OCI-LY3 (cell line): ENCODE data around the gene TRIO.

ENCODE experiments used
- H2AFZ ChIP-seq: fragments of 200-600, 300-600 bp; shearing (Covaris generic); 2 replicates; pipeline ENCODE4 v1.6.0; 2014; ENCODE audit warnings: antibody characterized with exemption, low read depth, low read length
- H3K27ac ChIP-seq: fragments of 200-600, 300-600 bp; sonication (generic); 2 replicates; pipeline ENCODE4 v1.5.1; 2014; ENCODE audit warnings: mild to moderate bottlenecking, low read length, moderate library complexity, mixed read lengths
- H3K27me3 ChIP-seq: fragments of 200-600, 300-600 bp; sonication (generic); 2 replicates; pipeline ENCODE4 v1.6.1; 2014; ENCODE audit warnings: low read depth, low read length, mixed read lengths
- H3K36me3 ChIP-seq: fragments of 200-600, 300-600 bp; sonication (generic); replicated peaks from 2 replicates; pipeline ENCODE3; 2014; ENCODE audit warnings: low read depth, low read length, mixed read lengths
- H3K4me1 ChIP-seq: fragments of 300-600, 200-600 bp; sonication (generic); 2 replicates; pipeline ENCODE4 v1.6.1; 2014; ENCODE audit warnings: low read length, mixed read lengths
- H3K4me2 ChIP-seq: fragments of 200-600, 300-600 bp; sonication (generic); 2 replicates; pipeline ENCODE4 v1.6.1; 2014; ENCODE audit warnings: low read length, mixed read lengths
- H3K4me3 ChIP-seq: fragments of 300-600, 200-600 bp; sonication (generic); 2 replicates; pipeline ENCODE4 v1.5.1; 2014; ENCODE audit warnings: antibody characterized with exemption, mild to moderate bottlenecking, low read length, moderate library complexity
- H3K79me2 ChIP-seq: fragments of 300-600, 200-600 bp; shearing (Covaris generic); 2 replicates; pipeline ENCODE4 v1.6.1; 2014; ENCODE audit warnings: mild to moderate bottlenecking, low read length, mixed read lengths
- H3K9ac ChIP-seq: fragments of 300-600, 200-600 bp; shearing (Covaris generic); 2 replicates; pipeline ENCODE4 v1.6.0; 2014; ENCODE audit warnings: mild to moderate bottlenecking, low read length, moderate library complexity
- H3K9me3 ChIP-seq: fragments of 200-600, 300-600 bp; shearing (Covaris generic); 2 replicates; pipeline ENCODE4 v1.6.1; 2014; ENCODE audit warnings: low read length, mixed read lengths; ENCODE audit not compliant: insufficient read depth
- H4K20me1 ChIP-seq: fragments of 200-600, 300-600 bp; sonication (generic); 2 replicates; pipeline ENCODE4 v1.6.1; 2016; ENCODE audit warnings: low read length, mixed read lengths; ENCODE audit not compliant: insufficient read depth
- CTCF ChIP-seq: fragments of 200-600, 300-600 bp; sonication (generic); IDR thresholded peaks from 2 replicates; pipeline ENCODE4 v1.5.1; 2014; ENCODE audit warnings: antibody characterized with exemption, low read length, low read depth
- EZH2phosphoT487 ChIP-seq: fragments of 200-600 bp; shearing (Covaris generic); IDR thresholded peaks from 2 replicates; pipeline ENCODE4 v1.6.1; 2018; ENCODE audit warnings: antibody characterized with exemption, mixed run types, low read depth

Gene TRIO

GRCh38 chr5:14449052-14449661, 306.0 kb downstream of the TRIO start:
- no peak overlapping the region for H3K4me3 ChIP-seq
- no peaks in the 10 kb centered on the region for H3K36me3 ChIP-seq
- no peak overlapping the region for H3K4me2 ChIP-seq
- H3K79me2 ChIP-seq = no peaks in the 10 kb centered on the region
- H3K9ac ChIP-seq = no peak overlapping the region
- no peak overlapping the region for H3K27ac ChIP-seq
- TF ChIP-seq CTCF (no peak), EZH2phosphoT487 (no peak)
- H3K4me1 ChIP-seq = no peaks in the 10 kb centered on the region
- H3K9me3 ChIP-seq = no peaks in the 10 kb centered on the region
- H4K20me1 ChIP-seq = no peaks in the 10 kb centered on the region
- no peak overlapping the region for H2AFZ ChIP-seq
- H3K27me3 ChIP-seq = peaks cover 7% of the 10 kb centered on the region; the same call in 1 of the 2 replicates

- Histone ChIP-seq H4K20me1 (no peaks in the 10 kb centered on the region), H3K9ac (no peak overlapping the region), H2AFZ (no peak overlapping the region), H3K79me2 (no peaks in the 10 kb centered on the region), H3K27ac (no peak overlapping the region), H3K36me3 (no peaks in the 10 kb centered on the region), H3K27me3 (no peaks in the 10 kb centered on the region), H3K4me2 (no peak overlapping the region), H3K4me3 (no peak overlapping the region), H3K4me1 (no peaks in the 10 kb centered on the region), H3K9me3 (no peaks in the 10 kb centered on the region)
- no peak for TF ChIP-seq CTCF
- no peak for TF ChIP-seq EZH2phosphoT487
These were observed 306.9 kb downstream of the TRIO start for GRCh38 chr5:14450018-14450524.

GRCh38 chr5:14450742-14451141, 307.6 kb downstream of the TRIO start:
- Histone ChIP-seq H3K4me1 (no peaks in the 10 kb centered on the region), H3K27ac (no peak overlapping the region), H3K27me3 (no peaks in the 10 kb centered on the region), H3K9me3 (no peaks in the 10 kb centered on the region), H3K79me2 (no peaks in the 10 kb centered on the region), H3K4me3 (no peak overlapping the region), H4K20me1 (no peaks in the 10 kb centered on the region), H2AFZ (no peak overlapping the region), H3K36me3 (no peaks in the 10 kb centered on the region), H3K4me2 (no peak overlapping the region), H3K9ac (no peak overlapping the region)
- TF ChIP-seq CTCF = no peak
- no peak for TF ChIP-seq EZH2phosphoT487

- Histone ChIP-seq H3K4me2 (no peak overlapping the region), H3K9me3 (no peaks in the 10 kb centered on the region), H3K27ac (no peak overlapping the region), H3K36me3 (no peaks in the 10 kb centered on the region), H2AFZ (no peak overlapping the region), H3K27me3 (no peaks in the 10 kb centered on the region), H3K4me1 (no peaks in the 10 kb centered on the region), H3K9ac (no peak overlapping the region), H3K79me2 (no peaks in the 10 kb centered on the region), H3K4me3 (no peak overlapping the region), H4K20me1 (no peaks in the 10 kb centered on the region)
- TF ChIP-seq CTCF (no peak), EZH2phosphoT487 (no peak)
These were observed 308.7 kb downstream of the TRIO start for GRCh38 chr5:14451871-14452270.
